GM12878 (cell line): Measurements from ENCODE around the gene KLHL2. TPM values are rescaled to one million over a fixed set of nuclear protein-coding genes. Genes with fewer than 3 reads are reported as not detected.
"Not testable (repeated sequence)": the region's sequence is repeated elsewhere in the genome, so short reads cannot be mapped to it uniquely, and the experiment has no call there.

Experiments used
- ATAC-seq: fragments of 200-7000 bp; cut with Tn5 transposase; 3 replicates; pipeline ENCODE4 v1.9.1; 2020; ENCODE audit warnings: mild to moderate bottlenecking, moderate library complexity
- BruUV-seq: library from RNA; stranded (reverse); fragments of 400-500 nt; replicated peaks from 2 replicates; lab custom pipeline; 2021; lab: Mats Ljungman, UMichigan
- CTCF ChIA-PET: fragments of 300-600 bp; sonication (Branson Sonifier 250); formaldehyde crosslinking; extraction: SDS; loops from one replicate; lab custom pipeline; 2021; ENCODE audit warnings: inconsistent platforms; lab: Yijun Ruan, JAX
- POLR2A ChIA-PET: fragments of 350-600 bp; formaldehyde crosslinking; extraction: SDS; loops from one replicate; lab custom pipeline; 2021; ENCODE audit warnings: inconsistent platforms; lab: Charles Lee
- RAD21 ChIA-PET: fragments of 300-600 bp; sonication (Branson Sonifier 250); formaldehyde crosslinking; loops from one replicate; lab custom pipeline; 2023; ENCODE audit warnings: antibody characterized with exemption; ENCODE audit not compliant: unreplicated experiment; lab: Charles Lee
- SMC1A ChIA-PET: fragments of 300-600 bp; sonication (Branson Sonifier 250); formaldehyde crosslinking; loops from one replicate; lab custom pipeline; 2023; ENCODE audit not compliant: unreplicated experiment, uncharacterized antibody; lab: Charles Lee
- DNase-seq: peaks from one replicate; pipeline ENCODE4 v3.0.0-alpha.2; 2011; ENCODE audit warnings: low read depth, low spot score
- FAIRE-seq: peaks from 3 replicates; lab custom pipeline; 2011; peaks lifted over from hg19 to GRCh38; lab: Jason Lieb, UNC
- H2AFZ ChIP-seq: 2 replicates; pipeline ENCODE4 v1.6.0; 2011; ENCODE audit warnings: low read depth, low read length, control low read depth; ENCODE audit not compliant: control insufficient read depth
- H3K27ac ChIP-seq: 2 replicates; pipeline ENCODE4 v1.5.1; 2011; ENCODE audit warnings: control low read depth; ENCODE audit not compliant: control insufficient read depth, insufficient read depth
- H3K27me3 ChIP-seq, 2 experiments: replicated peaks in 1 of 2; 2 replicates each; pipeline versions ENCODE4 v1.6.0 to v1.6.1; 2011; ENCODE audit warnings: low read length in 1 of 2; ENCODE audit not compliant: control insufficient read depth in 2 of 2, insufficient read depth in 2 of 2
- H3K36me3 ChIP-seq, 2 experiments: 2 replicates each; pipeline ENCODE4 v1.5.1; 2011; ENCODE audit warnings: low read length in 1 of 2; ENCODE audit not compliant: control insufficient read depth in 2 of 2, insufficient read depth in 2 of 2
- H3K4me1 ChIP-seq: 2 replicates; pipeline ENCODE4 v1.6.1; 2011; ENCODE audit warnings: mild to moderate bottlenecking, low read length, moderate library complexity, mixed read lengths; ENCODE audit not compliant: control insufficient read depth, insufficient read depth
- H3K4me2 ChIP-seq: 2 replicates; pipeline ENCODE4 v1.6.0; 2011; ENCODE audit warnings: control low read depth; ENCODE audit not compliant: control insufficient read depth, insufficient read depth
- H3K4me3 ChIP-seq: fragments of 200-600 bp; sonication (generic); 2 replicates; pipeline ENCODE4 v1.5.1; 2016
- H3K79me2 ChIP-seq: 2 replicates; pipeline ENCODE4 v1.6.0; 2011; ENCODE audit warnings: low read length; ENCODE audit not compliant: control insufficient read depth, insufficient read depth
- H3K9ac ChIP-seq: 2 replicates; pipeline ENCODE4 v1.8.0; 2011; ENCODE audit warnings: low read length, control low read depth, mixed read lengths; ENCODE audit not compliant: control insufficient read depth, insufficient read depth
- H3K9me3 ChIP-seq: replicated peaks from 3 replicates; pipeline ENCODE4 v1.5.1; 2011; ENCODE audit warnings: mild to moderate bottlenecking, low read length; ENCODE audit not compliant: control insufficient read depth, insufficient read depth
- H4K20me1 ChIP-seq: 2 replicates; pipeline ENCODE4 v1.6.0; 2011; ENCODE audit not compliant: control insufficient read depth, insufficient read depth
- NBN ChIP-seq: fragments of 450-650 bp; IDR thresholded peaks from 2 replicates; pipeline ENCODE4 v1.6.1; 2016
- ZBED1 ChIP-seq: IDR thresholded peaks from 2 replicates; pipeline ENCODE4 v1.6.1; 2016; ENCODE audit warnings: borderline replicate concordance
- WGBS: methylation state at CpG from one replicate; pipeline ENCODE4 v1.1.6; 2016; ENCODE audit warnings: low lambda C conversion rate; ENCODE audit not compliant: insufficient replicate concordance, insufficient coverage; ENCODE audit errors: missing lambda C conversion rate; 5-methylcytosine and 5-hydroxymethylcytosine counted together
- in situ Hi-C: fragments of 300-500 bp; cut with MboI; formaldehyde crosslinking; loops from 9 replicates; pipeline ENCODE4 v1.14.3; 2018; ENCODE audit warnings: mixed read lengths
- intact Hi-C: fragments of 100-400 bp; cut with micrococcal nuclease; formaldehyde crosslinking; loops from one replicate; pipeline ENCODE4 v1.14.2; 2022; ENCODE audit not compliant: unreplicated experiment
- polyA plus RNA-seq, 11 experiments: library from polyadenylated mRNA; depleted of rRNA in 4 of 11; unstranded in 6 of 11; stranded (reverse) in 5 of 11; fragments of >200 nt; fragmentation: Nextera tagmentation in 4 of 11; fragmentation: Illumina TruSeq in 1 of 11; extraction: Ambion mirVana in 4 of 11; extraction: Trizol in 1 of 11; gene quantifications; 1 replicate in 1 of 11; 2 replicates in 10 of 11; pipeline versions ENCODE4 v1.2.1 to v1.2.3, GENCODE V29; 2011 to 2016; ENCODE audit warnings: inconsistent platforms in 2 of 11, missing spikeins in 2 of 11, low read depth in 1 of 11
- total RNA-seq, 4 experiments: library from RNA; depleted of rRNA in 3 of 4; stranded (reverse); fragments of >200 nt in 3 of 4; fragmentation: Illumina TruSeq in 1 of 4; extraction: Trizol in 1 of 4; gene quantifications; 2 replicates each; pipeline versions ENCODE4 v1.2.1 to v1.2.3, GENCODE V29; 2013 to 2021

The KLHL2 gene
- total and polyA plus RNA-seq, 10 of the 15 experiments (the other 5 are each of a cell fraction or from before 2014, with no cell fraction given) = 4.8 to 22.8 (median 12.9) TPM

DNA sequence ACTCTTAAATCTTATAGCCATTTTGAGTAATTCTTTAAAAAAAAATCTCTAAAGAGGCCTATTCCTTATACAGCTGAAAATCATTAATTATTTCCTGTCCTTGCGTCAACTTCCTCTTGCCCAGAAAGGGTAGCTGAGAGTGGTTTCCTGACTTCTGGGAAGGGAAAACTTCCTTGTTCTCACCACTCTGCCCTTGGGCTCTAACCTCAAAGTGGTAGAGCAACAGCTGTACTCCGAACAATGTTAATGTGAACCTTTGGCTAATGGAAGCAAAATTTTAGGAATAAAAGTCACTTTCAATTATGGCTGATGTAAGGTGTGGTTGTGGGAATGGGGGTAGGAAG is 15.3 kb downstream of the KLHL2 start:
- no peak for ATAC-seq
- no peak for DNase-seq
- FAIRE-seq = no peak
- no peak for TF ChIP-seq ZBED1
- no peak for TF ChIP-seq NBN
- CTCF ChIA-PET = no interaction called here
- 65% methylated on average over 2 of the region's 2 CpGs for WGBS
- Histone ChIP-seq H3K36me3 (peaks cover 0 to 3% of the 10 kb centered on the region in 2 experiments; a peak in 2 of 4 replicates), H4K20me1 (no peaks in the 10 kb centered on the region), H3K4me3 (no peak overlapping the region), H3K4me1 (no peaks in the 10 kb centered on the region), H3K9ac (no peak overlapping the region), H3K27me3 (no peaks in the 10 kb centered on the region), H3K27ac (no peak overlapping the region), H3K9me3 (no peaks in the 10 kb centered on the region), H2AFZ (no peak overlapping the region), H3K79me2 (peaks cover 3% of the 10 kb centered on the region), H3K4me2 (no peak overlapping the region)
- in situ Hi-C loops (no loop called here), intact Hi-C loops (no loop called here)
- RAD21 ChIA-PET = no interaction called here
- BruUV-seq = no TSS peak
- POLR2A ChIA-PET = no interaction called here
- SMC1A ChIA-PET = no interaction called here

DNA sequence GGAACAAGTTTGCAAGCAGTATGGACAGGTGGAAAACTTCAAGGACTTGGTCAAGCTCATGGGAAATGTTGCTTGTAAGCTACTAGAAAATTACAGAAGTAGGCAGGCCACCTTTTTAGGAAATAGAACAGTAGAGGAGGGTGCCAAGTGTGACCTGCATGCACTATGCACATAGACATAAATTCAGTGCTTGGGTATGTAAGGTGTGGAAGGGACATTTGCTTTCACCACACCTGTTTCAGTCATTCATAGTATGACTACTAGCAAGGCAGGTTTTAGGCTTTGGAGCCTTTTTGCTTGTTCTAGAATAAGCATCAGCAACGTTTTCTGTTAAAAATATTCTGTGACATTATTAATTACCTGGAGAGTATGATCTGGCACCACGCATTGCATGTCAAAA is 20.0 kb downstream of the KLHL2 start:
- BruUV-seq, RAD21 ChIA-PET, intact Hi-C loops, H3K36me3 ChIP-seq, POLR2A ChIA-PET, H3K4me2 ChIP-seq, FAIRE-seq, H2AFZ ChIP-seq, H3K4me3 ChIP-seq, DNase-seq, H3K27me3 ChIP-seq, CTCF ChIA-PET, ATAC-seq, in situ Hi-C loops, H3K4me1 ChIP-seq, H3K79me2 ChIP-seq, H3K9me3 ChIP-seq, H4K20me1 ChIP-seq, H3K27ac ChIP-seq, H3K9ac ChIP-seq: not testable (repeated sequence)
- 48% methylated on average over 2 of the region's 2 CpGs for WGBS
- SMC1A ChIA-PET = interaction anchor here (0.6 kb wide), 1 partner anchor 108 kb away, joined by 3 read pairs; no protein-coding TSS in a partner anchor

DNA sequence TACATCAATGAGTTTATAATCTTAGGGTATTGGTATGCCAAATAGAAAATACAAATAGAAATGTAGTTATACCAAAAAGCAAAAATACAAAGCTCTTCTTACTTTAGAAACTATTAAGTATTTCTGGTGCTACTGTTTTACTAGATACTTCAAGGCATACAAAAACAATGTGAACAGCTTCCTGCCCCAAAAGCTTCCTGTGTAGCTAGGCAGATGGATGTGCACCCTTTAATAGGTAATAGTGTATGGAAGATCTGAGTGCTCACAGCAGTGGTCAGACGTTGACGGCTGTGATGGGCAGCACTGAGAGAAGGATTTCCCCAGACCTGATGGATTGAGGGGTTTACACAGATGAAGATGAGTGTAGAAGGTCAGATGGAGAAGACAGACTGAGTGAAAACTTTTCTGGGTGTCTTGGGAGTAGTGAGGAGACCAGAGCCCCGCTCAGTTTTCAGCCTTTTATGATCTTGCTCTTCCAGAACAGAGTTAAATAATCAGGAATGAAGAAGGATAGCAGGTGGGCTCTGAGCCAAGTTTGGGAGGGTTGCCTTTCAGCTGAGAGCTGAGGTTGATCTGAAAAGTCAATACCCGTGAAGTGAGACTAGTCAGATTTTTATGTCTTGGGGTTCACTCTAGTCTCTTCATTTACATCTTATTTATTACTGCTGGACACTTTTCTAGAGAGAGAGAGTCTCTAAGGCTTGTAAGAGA is 22.3 kb downstream of the KLHL2 start:
- CTCF ChIA-PET, DNase-seq, in situ Hi-C loops, FAIRE-seq, ATAC-seq, H3K27ac ChIP-seq, H3K4me1 ChIP-seq, H2AFZ ChIP-seq, H3K9me3 ChIP-seq, H3K27me3 ChIP-seq, intact Hi-C loops, RAD21 ChIA-PET, H3K4me3 ChIP-seq, H3K9ac ChIP-seq, BruUV-seq, SMC1A ChIA-PET, H3K79me2 ChIP-seq, H3K4me2 ChIP-seq, H3K36me3 ChIP-seq, H4K20me1 ChIP-seq: not testable (repeated sequence)
- POLR2A ChIA-PET = interaction anchor here (0.5 kb wide), 1 partner anchor 106 kb away, joined by 3 read pairs; no protein-coding TSS in a partner anchor
- WGBS = 95% methylated on average over 4 of the region's 4 CpGs
